A673 (cell line): ENCODE results near the gene ELFN1. TPM values are rescaled to one million over a fixed set of nuclear protein-coding genes. Genes with fewer than 3 reads are reported as not detected.

Experiments
- BruUV-seq: library from RNA; stranded (reverse); fragments of 400-500 nt; replicated peaks from 2 replicates; lab custom pipeline; 2021; lab: Mats Ljungman, UMichigan
- CTCF ChIA-PET: fragments of 300-600 bp; sonication (Branson Sonifier 250); formaldehyde crosslinking; loops from one replicate; lab custom pipeline; 2022; ENCODE audit warnings: antibody characterized with exemption; lab: Charles Lee
- POLR2A ChIA-PET: fragments of 300-600 bp; sonication (Branson Sonifier 250); formaldehyde crosslinking; loops from one replicate; lab custom pipeline; 2022; ENCODE audit warnings: antibody characterized with exemption; ENCODE audit not compliant: low non-redundant PET; lab: Charles Lee
- DNase-seq: peaks from one replicate; pipeline ENCODE4 v3.0.0-alpha.2; 2015; ENCODE audit warnings: low spot score
- H3K27ac ChIP-seq: fragments of 200-600 bp; sonication (generic); 2 replicates; pipeline ENCODE4 v1.5.1; 2016; ENCODE audit warnings: mixed run types, low read depth, mild to moderate bottlenecking, mixed read lengths, antibody characterized with exemption, low read length; ENCODE audit not compliant: poor library complexity, severe bottlenecking
- H3K27me3 ChIP-seq: fragments of 200-600 bp; sonication (generic); replicated peaks from 2 replicates; pipeline ENCODE4 v1.6.1; 2017; ENCODE audit warnings: mixed run types, low read depth, mild to moderate bottlenecking, mixed read lengths, antibody characterized with exemption, low read length; ENCODE audit not compliant: insufficient read depth, poor library complexity
- H3K36me3 ChIP-seq: fragments of 200-600 bp; sonication (generic); 2 replicates; pipeline ENCODE4 v1.6.1; 2016; ENCODE audit warnings: mixed run types, mild to moderate bottlenecking, mixed read lengths, antibody characterized with exemption, low read length; ENCODE audit not compliant: insufficient read depth, poor library complexity, severe bottlenecking
- H3K4me1 ChIP-seq: fragments of 200-600 bp; sonication (generic); 2 replicates; pipeline ENCODE4 v1.6.1; 2017; ENCODE audit warnings: mixed run types, mild to moderate bottlenecking, mixed read lengths, antibody characterized with exemption, low read length; ENCODE audit not compliant: insufficient read depth, poor library complexity, severe bottlenecking
- H3K4me3 ChIP-seq: fragments of 200-600 bp; sonication (generic); 2 replicates; pipeline ENCODE4 v1.5.1; 2016; ENCODE audit warnings: low read depth, mixed run types, mild to moderate bottlenecking, mixed read lengths, low read length; ENCODE audit not compliant: poor library complexity, severe bottlenecking
- H3K9me3 ChIP-seq: fragments of 200-600 bp; sonication (generic); 2 replicates; pipeline ENCODE4 v1.6.1; 2016; ENCODE audit warnings: mixed run types, low read depth, mild to moderate bottlenecking, mixed read lengths, antibody characterized with exemption, low read length; ENCODE audit not compliant: poor library complexity, severe bottlenecking
- CTCF ChIP-seq: fragments of 300-800, 200-600 bp; sonication (generic); conservative IDR thresholded peaks from 2 replicates; pipeline ENCODE4 v1.5.1; 2017; ENCODE audit warnings: low read depth, mild to moderate bottlenecking, antibody characterized with exemption, low read length, moderate library complexity, mixed read lengths
- EZH2 ChIP-seq: fragments of 200-600 bp; sonication (generic); IDR thresholded peaks from 2 replicates; pipeline ENCODE4 v1.6.1; 2017; ENCODE audit warnings: borderline replicate concordance, low read depth, mild to moderate bottlenecking, mixed read lengths, antibody characterized with exemption, low read length; ENCODE audit not compliant: poor library complexity, severe bottlenecking
- intact Hi-C: fragments of 100-400 bp; cut with micrococcal nuclease; formaldehyde crosslinking; loops from one replicate; pipeline ENCODE4 v1.10.0; 2022; ENCODE audit not compliant: unreplicated experiment
- total RNA-seq: library from RNA; stranded (reverse); gene quantifications from 2 replicates; pipeline ENCODE4 v1.2.3, GENCODE V29; 2021

ELFN1 gene
- total RNA-seq, 1 experiment from 2014 or later = not detected

- POLR2A ChIA-PET = no interaction called here
- Histone ChIP-seq H3K4me3 (no peak overlapping the region), H3K27ac (no peak overlapping the region), H3K36me3 (no peaks in the 10 kb centered on the region), H3K9me3 (no peaks in the 10 kb centered on the region), H3K27me3 (peaks cover 13% of the 10 kb centered on the region), H3K4me1 (no peaks in the 10 kb centered on the region)
- DNase-seq = no peak
- intact Hi-C loops = no loop called here
- no TSS peak for BruUV-seq
- TF ChIP-seq EZH2 (no peak), CTCF (no peak)
- CTCF ChIA-PET = no interaction called here
Measured at GRCh38 chr7:1736830-1737229, 66.8 kb downstream of the ELFN1 start.

GRCh38 chr7:1737523-1737922 lies 67.4 kb downstream of the ELFN1 start:
- POLR2A ChIA-PET = no interaction called here
- Histone ChIP-seq H3K4me1 (peaks cover under 1% of the 10 kb centered on the region), H3K36me3 (no peaks in the 10 kb centered on the region), H3K27me3 (peaks cover 13% of the 10 kb centered on the region), H3K27ac (no peak overlapping the region), H3K9me3 (no peaks in the 10 kb centered on the region), H3K4me3 (no peak overlapping the region)
- intact Hi-C loops = no loop called here
- TF ChIP-seq CTCF = no peak
- no peak for TF ChIP-seq EZH2
- CTCF ChIA-PET = interaction anchor here (0.5 kb wide), 1 partner anchor 73 kb away, joined by 7 read pairs; no protein-coding TSS in a partner anchor
- no TSS peak for BruUV-seq
- no peak for DNase-seq

GRCh38 chr7:1737956-1738355 lies 67.9 kb downstream of the ELFN1 start:
- ChIA-PET POLR2A (no interaction called here), CTCF (no interaction called here)
- Histone ChIP-seq H3K4me3 (no peak overlapping the region), H3K36me3 (no peaks in the 10 kb centered on the region), H3K4me1 (peaks cover 5% of the 10 kb centered on the region), H3K27me3 (peaks cover 13% of the 10 kb centered on the region), H3K9me3 (no peaks in the 10 kb centered on the region), H3K27ac (no peak overlapping the region)
- DNase-seq = no peak
- BruUV-seq = no TSS peak
- intact Hi-C loops = no loop called here
- TF ChIP-seq CTCF (no peak), EZH2 (no peak)
